ENCODE results near the gene TRIM17. TPM values are rescaled to one million over a fixed set of nuclear protein-coding genes. Genes with fewer than 3 reads are reported as not detected.

TRIM17 gene
- total and polyA plus RNA-seq, 9 of the 15 experiments (the other 6 are each of a cell fraction or from before 2014, with no cell fraction given) = not detected

GRCh38 chr1:228417061-228417460, 400 bp upstream of the TRIM17 start:
- ATAC-seq (no peak), DNase-seq (ENCODE audit: extremely low read depth in 1 of 4, low spot score in 3 of 4) (no peak), FAIRE-seq (no peak)
- ChIA-PET POLR2A (no interaction called here), CTCF (ENCODE audit: low intra/inter-chr PET ratio) (no interaction called here)
- WGBS (ENCODE audit: insufficient coverage, low coverage, missing lambda C conversion rate) = 81% methylated on average over 9 of the region's 12 CpGs
- Histone ChIP-seq H3K4me3 (no peak overlapping the region), H3K9me1 (ENCODE audit: control insufficient read depth, insufficient read depth, low read length) (no peaks in the 10 kb centered on the region), H3K79me2 (ENCODE audit: control insufficient read depth, insufficient read depth, low read length) (no peaks in the 10 kb centered on the region), H3K4me1 (replicated peaks in 1 of 2; ENCODE audit: control insufficient read depth in 2 of 2, insufficient read depth in 2 of 2, low read length in 2 of 2) (peaks cover 35 to 44% of the 10 kb centered on the region in 2 experiments), H2AFZ (ENCODE audit: low read depth, low read length) (no peak overlapping the region), H3K4me2 (ENCODE audit: insufficient read depth, low read length) (no peak overlapping the region), H3K9ac (ENCODE audit: insufficient read depth in 1 of 2, low read depth in 2 of 2, low read length in 2 of 2) (no peak overlapping the region), H3K27me3 (ENCODE audit: control insufficient read depth in 2 of 2, insufficient read depth in 2 of 2, low read length in 2 of 2) (no peaks in the 10 kb centered on the region), H3K9me3 (replicated peaks; ENCODE audit: control insufficient read depth, insufficient read depth, low read depth, low read length) (peaks cover 2% of the 10 kb centered on the region), H3K36me3 (ENCODE audit: control insufficient read depth, insufficient read depth, low read length) (no peaks in the 10 kb centered on the region), H4K20me1 (replicated peaks; ENCODE audit: control insufficient read depth, insufficient read depth, low read length) (no peaks in the 10 kb centered on the region), H3K27ac (ENCODE audit: extremely low read depth, low read depth, low read length) (no peak overlapping the region)
- in situ Hi-C loops (cut with MboI) = no loop called here
- TF ChIP-seq PPARD (CRISPR knock-in tag; IDR thresholded peaks at IDR 0.05) = no peak
- no peak for TF ChIP-seq ERF (CRISPR knock-in tag; IDR thresholded peaks at IDR 0.05)
- no peak for TF ChIP-seq RBM34 (IDR thresholded peaks at IDR 0.05; ENCODE audit: borderline replicate concordance, insufficient read depth, low read length)
- no peak for TF ChIP-seq ZFX (CRISPR knock-in tag; IDR thresholded peaks at IDR 0.05)
- TF ChIP-seq ZNF778 (CRISPR knock-in tag; IDR thresholded peaks at IDR 0.05) = no peak
- TF ChIP-seq THRA (IDR thresholded peaks at IDR 0.05) = no peak
- TF ChIP-seq ZNF311 (CRISPR knock-in tag; IDR thresholded peaks at IDR 0.05) = no peak
- no peak for TF ChIP-seq BCL6 (CRISPR knock-in tag; IDR thresholded peaks at IDR 0.05)
- intact Hi-C loops (cut with micrococcal nuclease) = no loop called here
- BruUV-seq (replicated peaks) = no TSS peak

Measured in K562 (cell line).